ENCODE results near the gene PUS1.
A peak's percentile ranks its signal among the peaks of the same experiment; 100 is the strongest.
"Not testable (repeated sequence)": the region's sequence is repeated elsewhere in the genome, so short reads cannot be mapped to it uniquely, and the experiment has no call there.

PUS1 gene

GRCh38 chr12:131928711-131929580 is at the start of gene PUS1:
TSS of gene PUS1 (plus strand) at chr12:131929276. CDS start at chr12:131929723, 447 bp downstream.
- DNase-seq (ENCODE audit: low read depth), result peak; percentile 92

GRCh38 chr12:131882804-131883520 is 46.1 kb upstream of the PUS1 start:
- DNase-seq (ENCODE audit: low read depth), result no peak

GRCh38 chr12:131883521-131883900 is 45.6 kb upstream of the PUS1 start:
- DNase-seq (ENCODE audit: low read depth), result no peak

GRCh38 chr12:131885076-131885475 is 44.0 kb upstream of the PUS1 start:
- DNase-seq (ENCODE audit: low read depth), result not testable (repeated sequence)

GRCh38 chr12:131885543-131886057 is 43.5 kb upstream of the PUS1 start:
- DNase-seq (ENCODE audit: low read depth), result no peak

- not testable (repeated sequence) for DNase-seq (ENCODE audit: low read depth)
Observed at GRCh38 chr12:131891722-131892121, 37.4 kb upstream of the PUS1 start.

- DNase-seq (ENCODE audit: low read depth), result no peak
Observed at GRCh38 chr12:131892711-131893604, 36.1 kb upstream of the PUS1 start.

- peak; percentile 10 for DNase-seq (ENCODE audit: low read depth)
Observed at GRCh38 chr12:131893605-131894312, 35.3 kb upstream of the PUS1 start.

- DNase-seq (ENCODE audit: low read depth), result peak; percentile 82
Observed at GRCh38 chr12:131894313-131894860, 34.7 kb upstream of the PUS1 start, which contains the start of gene ULK1. TSS of gene ULK1 (plus strand) at chr12:131894622. CDS start at chr12:131895002, 380 bp downstream.

GRCh38 chr12:131894981-131895639 is 34.0 kb upstream of the PUS1 start:
- DNase-seq (ENCODE audit: low read depth), result no peak

- no peak for DNase-seq (ENCODE audit: low read depth)
Observed at GRCh38 chr12:131895640-131896079, 33.4 kb upstream of the PUS1 start.

GRCh38 chr12:131896080-131896810 is 32.8 kb upstream of the PUS1 start:
- DNase-seq (ENCODE audit: low read depth), result peak; percentile 88

GRCh38 chr12:131896811-131897270 is 32.2 kb upstream of the PUS1 start:
- DNase-seq (ENCODE audit: low read depth), result no peak

GRCh38 chr12:131897276-131897675 is 31.8 kb upstream of the PUS1 start:
- DNase-seq (ENCODE audit: low read depth), result no peak

GRCh38 chr12:131897875-131898274 is 31.2 kb upstream of the PUS1 start:
- no peak for DNase-seq (ENCODE audit: low read depth)

GRCh38 chr12:131900397-131900796 is 28.7 kb upstream of the PUS1 start:
- DNase-seq (ENCODE audit: low read depth), result no peak

- no peak for DNase-seq (ENCODE audit: low read depth)
Observed at GRCh38 chr12:131901431-131902331, 27.4 kb upstream of the PUS1 start.
